ENCODE results near the gene SSX4.
"Not testable (repeated sequence)": the region's sequence is repeated elsewhere in the genome, so short reads cannot be mapped to it uniquely, and the experiment has no call there.

SSX4 gene

GRCh38 chrX:48383239-48383638 lies at the start of gene SSX4:
Gene SSX4, plus strand, starts transcription at chrX:48383539. Its CDS starts 515 bp downstream, at chrX:48384054.
- not testable (repeated sequence) for H3K36me3 ChIP-seq (replicated peaks; ENCODE audit: low read depth, low read length); H3K27me3 ChIP-seq (ENCODE audit: low read depth, low read length); H3K4me3 ChIP-seq (ENCODE audit: low read length); H3K4me2 ChIP-seq (ENCODE audit: low read length); H3K79me2 ChIP-seq (ENCODE audit: low read length); H3K27ac ChIP-seq (ENCODE audit: low read length); H2AFZ ChIP-seq (ENCODE audit: low read depth, low read length); H4K20me1 ChIP-seq (ENCODE audit: insufficient read depth, low read length); H3K4me1 ChIP-seq (ENCODE audit: low read length); H3K9ac ChIP-seq (ENCODE audit: low read length); H3K9me3 ChIP-seq (ENCODE audit: insufficient read depth, low read length)

GRCh38 chrX:48346059-48346458 lies 37.3 kb upstream of the SSX4 start:
- H3K27me3 ChIP-seq (ENCODE audit: low read depth, low read length); H3K9ac ChIP-seq (ENCODE audit: low read length); H3K27ac ChIP-seq (ENCODE audit: low read length); H2AFZ ChIP-seq (ENCODE audit: low read depth, low read length); H4K20me1 ChIP-seq (ENCODE audit: insufficient read depth, low read length); H3K36me3 ChIP-seq (replicated peaks; ENCODE audit: low read depth, low read length); H3K4me3 ChIP-seq (ENCODE audit: low read length); H3K9me3 ChIP-seq (ENCODE audit: insufficient read depth, low read length); H3K4me2 ChIP-seq (ENCODE audit: low read length); H3K4me1 ChIP-seq (ENCODE audit: low read length); H3K79me2 ChIP-seq (ENCODE audit: low read length): not testable (repeated sequence)

- H3K9me3 ChIP-seq (ENCODE audit: insufficient read depth, low read length); H3K4me2 ChIP-seq (ENCODE audit: low read length); H3K27ac ChIP-seq (ENCODE audit: low read length); H3K9ac ChIP-seq (ENCODE audit: low read length); H3K36me3 ChIP-seq (replicated peaks; ENCODE audit: low read depth, low read length); H3K4me3 ChIP-seq (ENCODE audit: low read length); H3K4me1 ChIP-seq (ENCODE audit: low read length); H4K20me1 ChIP-seq (ENCODE audit: insufficient read depth, low read length); H3K27me3 ChIP-seq (ENCODE audit: low read depth, low read length); H3K79me2 ChIP-seq (ENCODE audit: low read length); H2AFZ ChIP-seq (ENCODE audit: low read depth, low read length): not testable (repeated sequence)
Measured at GRCh38 chrX:48356315-48357094, 26.8 kb upstream of the SSX4 start, which contains the start of gene SSX3. Gene SSX3, minus strand, starts transcription at chrX:48356703. Its CDS starts 1,454 bp downstream, at chrX:48355249.

- H3K27me3 ChIP-seq (ENCODE audit: low read depth, low read length): no peaks in the 10 kb centered on the region
- H3K79me2 ChIP-seq (ENCODE audit: low read length): no peaks in the 10 kb centered on the region
- no peak for TF ChIP-seq EZH2phosphoT487 (IDR thresholded peaks at IDR 0.05; ENCODE audit: low read depth)
- TF ChIP-seq CTCF (IDR thresholded peaks at IDR 0.05; ENCODE audit: low read depth, low read length): no peak
- no peaks in the 10 kb centered on the region for H3K4me1 ChIP-seq (ENCODE audit: low read length)
- no peak overlapping the region for H3K27ac ChIP-seq (ENCODE audit: low read length)
- H3K9ac ChIP-seq (ENCODE audit: low read length): no peak overlapping the region
- H4K20me1 ChIP-seq (ENCODE audit: insufficient read depth, low read length): no peaks in the 10 kb centered on the region
- no peaks in the 10 kb centered on the region for H3K9me3 ChIP-seq (ENCODE audit: insufficient read depth, low read length)
- no peak overlapping the region for H3K4me2 ChIP-seq (ENCODE audit: low read length)
- H2AFZ ChIP-seq (ENCODE audit: low read depth, low read length): no peak overlapping the region
- H3K4me3 ChIP-seq (ENCODE audit: low read length): no peak overlapping the region
- no peaks in the 10 kb centered on the region for H3K36me3 ChIP-seq (replicated peaks; ENCODE audit: low read depth, low read length)
Measured at GRCh38 chrX:48357681-48358080, 25.7 kb upstream of the SSX4 start.

GRCh38 chrX:48359281-48359680 lies 24.1 kb upstream of the SSX4 start:
- not testable (repeated sequence) for H2AFZ ChIP-seq (ENCODE audit: low read depth, low read length); H3K4me1 ChIP-seq (ENCODE audit: low read length); H3K36me3 ChIP-seq (replicated peaks; ENCODE audit: low read depth, low read length); H4K20me1 ChIP-seq (ENCODE audit: insufficient read depth, low read length); H3K4me2 ChIP-seq (ENCODE audit: low read length); H3K79me2 ChIP-seq (ENCODE audit: low read length); H3K27ac ChIP-seq (ENCODE audit: low read length); H3K4me3 ChIP-seq (ENCODE audit: low read length); H3K27me3 ChIP-seq (ENCODE audit: low read depth, low read length); H3K9me3 ChIP-seq (ENCODE audit: insufficient read depth, low read length); H3K9ac ChIP-seq (ENCODE audit: low read length)

GRCh38 chrX:48367717-48368408 lies 15.5 kb upstream of the SSX4 start:
- not testable (repeated sequence) for H3K4me2 ChIP-seq (ENCODE audit: low read length); H3K36me3 ChIP-seq (replicated peaks; ENCODE audit: low read depth, low read length); H3K4me3 ChIP-seq (ENCODE audit: low read length); H3K9ac ChIP-seq (ENCODE audit: low read length); H3K27ac ChIP-seq (ENCODE audit: low read length); H3K27me3 ChIP-seq (ENCODE audit: low read depth, low read length); H3K4me1 ChIP-seq (ENCODE audit: low read length); H4K20me1 ChIP-seq (ENCODE audit: insufficient read depth, low read length); H3K79me2 ChIP-seq (ENCODE audit: low read length); H3K9me3 ChIP-seq (ENCODE audit: insufficient read depth, low read length); H2AFZ ChIP-seq (ENCODE audit: low read depth, low read length)

GRCh38 chrX:48370408-48370807 lies 12.9 kb upstream of the SSX4 start:
- not testable (repeated sequence) for H3K27ac ChIP-seq (ENCODE audit: low read length); H3K36me3 ChIP-seq (replicated peaks; ENCODE audit: low read depth, low read length); H3K9ac ChIP-seq (ENCODE audit: low read length); H3K79me2 ChIP-seq (ENCODE audit: low read length); H3K4me1 ChIP-seq (ENCODE audit: low read length); H3K4me3 ChIP-seq (ENCODE audit: low read length); H3K4me2 ChIP-seq (ENCODE audit: low read length); H3K27me3 ChIP-seq (ENCODE audit: low read depth, low read length); H4K20me1 ChIP-seq (ENCODE audit: insufficient read depth, low read length); H3K9me3 ChIP-seq (ENCODE audit: insufficient read depth, low read length); H2AFZ ChIP-seq (ENCODE audit: low read depth, low read length)

GRCh38 chrX:48396931-48397330 lies 13.6 kb downstream of the SSX4 start:
- not testable (repeated sequence) for H3K4me1 ChIP-seq (ENCODE audit: low read length); H3K4me2 ChIP-seq (ENCODE audit: low read length); H3K9me3 ChIP-seq (ENCODE audit: insufficient read depth, low read length); H3K4me3 ChIP-seq (ENCODE audit: low read length); H3K27ac ChIP-seq (ENCODE audit: low read length); H3K27me3 ChIP-seq (ENCODE audit: low read depth, low read length); H3K9ac ChIP-seq (ENCODE audit: low read length); H3K79me2 ChIP-seq (ENCODE audit: low read length); H2AFZ ChIP-seq (ENCODE audit: low read depth, low read length); H3K36me3 ChIP-seq (replicated peaks; ENCODE audit: low read depth, low read length); H4K20me1 ChIP-seq (ENCODE audit: insufficient read depth, low read length)

Measured in OCI-LY3 (cell line).